ENCODE measurements around the gene KCNK15.
A peak's percentile ranks its signal among the peaks of the same experiment; 100 is the strongest.

Gene KCNK15

GRCh38 chr20:44799691-44800090 lies 54.0 kb downstream of the KCNK15 start:
- H3K4me1 ChIP-seq (ENCODE audit: low read length), result no peaks in the 10 kb centered on the region
- no peak overlapping the region for H3K4me3 ChIP-seq (ENCODE audit: low read length)
- H3K27ac ChIP-seq (ENCODE audit: low read length), result no peak overlapping the region
- no peaks in the 10 kb centered on the region for H4K20me1 ChIP-seq (ENCODE audit: insufficient read depth, low read length)
- H3K4me2 ChIP-seq (ENCODE audit: low read depth, low read length), result no peak overlapping the region
- no peaks in the 10 kb centered on the region for H3K79me2 ChIP-seq (ENCODE audit: low read length)
- no peaks in the 10 kb centered on the region for H3F3A ChIP-seq (ENCODE audit: insufficient read depth, low read length)
- no peaks in the 10 kb centered on the region for H3K9me2 ChIP-seq (replicated peaks; ENCODE audit: insufficient read depth, low read length)
- no peaks in the 10 kb centered on the region for H3K36me3 ChIP-seq (replicated peaks; ENCODE audit: insufficient read depth, low read length)
- no peak overlapping the region for H3K9ac ChIP-seq (ENCODE audit: low read length)
- TF ChIP-seq EZH2phosphoT487 (IDR thresholded peaks at IDR 0.05; ENCODE audit: low read length) (no peak), CTCF (IDR thresholded peaks at IDR 0.05; ENCODE audit: low read length) (no peak), EZH2 (optimal IDR thresholded peaks at IDR 0.05; ENCODE audit: low read depth, low read length) (no peak)
- H3K9me3 ChIP-seq (replicated peaks; ENCODE audit: insufficient read depth, low read length), result no peaks in the 10 kb centered on the region
- peaks cover 3% of the 10 kb centered on the region; the same call in 1 of the 2 replicates for H3K27me3 ChIP-seq (replicated peaks; ENCODE audit: insufficient read depth, low read length)
- no peak for DNase-seq
- no peak overlapping the region for H2AFZ ChIP-seq (ENCODE audit: low read length)

- H3K4me1 ChIP-seq (ENCODE audit: low read length), result no peaks in the 10 kb centered on the region
- no peak overlapping the region for H2AFZ ChIP-seq (ENCODE audit: low read length)
- H3K4me3 ChIP-seq (ENCODE audit: low read length), result no peak overlapping the region
- H3K27ac ChIP-seq (ENCODE audit: low read length), result no peak overlapping the region
- H3F3A ChIP-seq (ENCODE audit: insufficient read depth, low read length), result no peaks in the 10 kb centered on the region
- H4K20me1 ChIP-seq (ENCODE audit: insufficient read depth, low read length), result no peaks in the 10 kb centered on the region
- no peak overlapping the region for H3K4me2 ChIP-seq (ENCODE audit: low read depth, low read length)
- TF ChIP-seq CTCF (IDR thresholded peaks at IDR 0.05; ENCODE audit: low read length), result peak; percentile 23
- TF ChIP-seq EZH2phosphoT487 (IDR thresholded peaks at IDR 0.05; ENCODE audit: low read length), result no peak
- no peak for DNase-seq
- H3K9me3 ChIP-seq (replicated peaks; ENCODE audit: insufficient read depth, low read length), result no peaks in the 10 kb centered on the region
- no peak overlapping the region for H3K9ac ChIP-seq (ENCODE audit: low read length)
- H3K9me2 ChIP-seq (replicated peaks; ENCODE audit: insufficient read depth, low read length), result no peaks in the 10 kb centered on the region
- H3K36me3 ChIP-seq (replicated peaks; ENCODE audit: insufficient read depth, low read length), result no peaks in the 10 kb centered on the region
- no peaks in the 10 kb centered on the region for H3K79me2 ChIP-seq (ENCODE audit: low read length)
- H3K27me3 ChIP-seq (replicated peaks; ENCODE audit: insufficient read depth, low read length), result peaks cover 3% of the 10 kb centered on the region; the same call in 1 of the 2 replicates
Measured at GRCh38 chr20:44800391-44801046, 54.9 kb downstream of the KCNK15 start.

Measured in MM.1S (cell line).